NCI-H524 treated with DMSO at 0.1 percent for 48 hours (cell line): ENCODE data around the gene TXNRD2.

Experiments used
- DNase-seq: peaks from one replicate; lab custom pipeline; 2025; lab: John Stamatoyannopoulos, UW

The TXNRD2 gene

DNA sequence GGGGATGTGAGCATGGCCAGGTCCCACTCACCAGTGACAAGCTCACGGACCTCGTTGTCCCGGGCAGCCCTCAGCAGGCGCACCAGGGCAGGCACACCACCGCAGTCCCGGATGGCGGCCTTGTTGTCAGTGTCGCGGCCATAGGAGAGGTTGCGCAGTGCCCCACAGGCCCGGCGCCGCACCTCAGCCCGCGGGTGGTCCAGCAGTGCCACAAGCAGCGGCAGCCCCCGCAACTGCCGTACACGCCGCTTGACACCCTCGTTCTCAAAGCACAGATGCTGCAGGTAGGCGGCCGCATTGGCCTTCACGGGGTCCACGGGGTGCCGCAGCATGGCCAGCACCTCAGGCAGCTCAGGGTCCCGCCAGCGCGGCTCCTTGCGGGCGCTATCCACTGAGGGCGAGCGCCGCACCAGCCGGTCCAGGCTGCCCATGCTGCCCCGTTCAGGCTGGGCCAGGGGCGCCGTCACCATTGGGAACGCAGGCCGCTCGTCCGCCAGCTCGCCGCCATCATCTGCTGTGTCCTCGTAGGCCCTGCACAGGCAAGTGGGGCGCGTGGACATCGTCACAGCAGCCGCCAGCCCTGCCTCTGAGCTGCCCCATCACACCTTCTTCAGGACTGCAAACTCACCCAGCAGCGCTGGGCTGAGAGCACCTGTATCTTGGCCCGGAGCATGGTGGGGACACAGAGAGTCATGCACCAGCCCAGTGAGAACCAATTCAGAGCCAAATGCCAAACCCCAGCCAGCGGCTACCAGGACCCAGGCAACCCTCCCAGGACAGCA lies 38.3 kb upstream of the TXNRD2 start:
- DNase-seq: no peak

DNA sequence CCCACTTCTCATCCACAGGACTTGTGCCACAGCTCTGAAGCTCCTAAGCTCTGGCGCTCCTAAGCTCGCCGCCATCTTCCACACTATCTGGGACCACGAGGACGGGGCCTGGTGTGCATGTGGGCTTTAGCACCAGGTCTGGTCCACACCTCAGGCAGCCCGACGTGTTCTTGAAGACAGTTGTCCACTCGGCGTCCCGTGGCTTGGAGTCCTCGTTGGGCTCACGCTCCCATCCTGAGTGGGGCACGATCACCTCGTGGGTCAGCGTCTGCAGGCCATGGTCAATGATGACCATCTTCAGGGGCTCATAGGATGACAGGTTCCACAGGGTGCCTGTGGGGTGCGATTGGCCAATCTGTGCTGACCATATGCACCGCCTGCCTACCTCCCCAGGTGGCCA lies 37.1 kb upstream of the TXNRD2 start:
- DNase-seq: no peak

DNA sequence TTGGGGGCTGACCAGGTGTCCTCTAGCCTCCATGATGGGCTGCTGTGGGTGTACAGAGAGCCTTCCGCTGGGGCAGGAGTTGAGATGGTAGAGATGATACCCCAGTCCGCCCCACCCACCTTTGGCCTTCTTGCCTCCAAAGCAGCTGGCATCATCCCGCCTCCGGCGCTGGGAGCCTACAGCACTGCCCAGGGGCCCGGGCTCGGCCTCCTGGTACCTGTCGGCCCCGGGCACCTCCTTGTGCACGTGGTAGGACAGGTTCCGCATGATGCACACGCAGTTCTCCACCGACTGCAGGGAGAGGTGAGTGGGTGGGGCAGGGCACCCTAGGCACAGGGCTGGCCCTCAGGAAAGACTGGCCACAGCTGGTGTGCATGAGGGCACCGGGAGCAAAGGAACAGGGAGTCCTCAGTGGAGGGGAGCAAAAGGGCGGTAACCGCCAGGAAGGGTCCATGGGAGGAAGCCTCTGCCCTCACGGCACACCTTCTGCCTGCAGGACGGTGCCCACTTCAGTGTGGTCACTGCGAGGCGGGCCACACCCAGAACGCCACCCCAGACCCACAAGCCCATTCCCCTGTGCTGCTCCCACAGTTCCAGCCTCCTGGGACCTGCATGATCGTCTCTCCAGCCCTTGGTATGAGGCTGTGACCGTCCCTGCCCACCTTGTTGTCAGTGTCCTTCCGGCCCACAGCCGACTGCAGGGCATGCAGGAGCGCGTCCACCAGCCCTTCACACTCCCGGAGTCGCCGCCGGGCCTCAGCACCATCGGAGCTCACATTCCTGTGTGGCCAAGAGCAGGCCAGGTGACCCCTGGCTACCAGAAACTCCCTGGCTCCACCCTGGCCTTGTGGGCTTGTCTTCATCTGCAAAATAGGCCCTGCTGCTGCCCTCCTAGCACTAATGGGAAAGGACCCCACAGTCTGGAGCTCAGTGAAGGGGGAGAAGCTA lies 36.0 kb upstream of the TXNRD2 start:
- no peak for DNase-seq

DNA sequence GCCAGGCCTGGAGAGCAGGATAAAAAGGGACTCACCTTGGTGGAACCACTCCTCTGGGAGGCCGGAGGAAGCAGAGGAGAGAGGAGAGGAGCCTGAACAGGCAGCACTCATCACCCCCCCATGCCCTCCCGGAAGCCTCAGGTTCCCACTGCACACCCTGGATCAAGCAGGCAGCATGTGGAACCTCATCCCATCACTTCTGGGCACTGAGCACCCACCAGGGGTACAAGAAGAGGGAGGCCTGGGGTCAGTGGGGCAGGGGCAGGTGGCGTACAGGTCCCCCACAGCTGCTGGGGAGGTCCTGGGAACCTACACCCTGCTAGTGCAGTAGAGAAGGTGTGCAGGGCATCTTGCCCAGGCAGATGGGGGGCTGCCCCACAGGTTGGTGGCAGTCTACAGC lies 35.1 kb upstream of the TXNRD2 start:
- no peak for DNase-seq

DNA sequence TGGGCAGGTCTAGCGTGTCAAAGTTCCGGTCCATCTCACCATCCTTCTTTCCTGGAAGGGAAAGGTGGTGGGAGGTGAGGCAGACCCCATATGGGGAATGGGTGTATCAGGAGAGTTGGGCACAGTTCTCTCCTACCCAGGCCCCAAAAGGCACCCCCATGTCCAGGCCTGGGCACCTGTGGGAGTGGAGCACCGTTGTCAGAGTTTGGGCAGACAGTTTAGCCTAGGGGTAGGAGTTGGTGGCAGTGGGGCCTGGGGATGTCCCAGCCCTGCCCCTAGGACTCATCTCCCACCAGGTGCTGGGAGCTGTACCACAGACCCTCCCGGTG lies 34.1 kb upstream of the TXNRD2 start:
- no peak for DNase-seq

DNA sequence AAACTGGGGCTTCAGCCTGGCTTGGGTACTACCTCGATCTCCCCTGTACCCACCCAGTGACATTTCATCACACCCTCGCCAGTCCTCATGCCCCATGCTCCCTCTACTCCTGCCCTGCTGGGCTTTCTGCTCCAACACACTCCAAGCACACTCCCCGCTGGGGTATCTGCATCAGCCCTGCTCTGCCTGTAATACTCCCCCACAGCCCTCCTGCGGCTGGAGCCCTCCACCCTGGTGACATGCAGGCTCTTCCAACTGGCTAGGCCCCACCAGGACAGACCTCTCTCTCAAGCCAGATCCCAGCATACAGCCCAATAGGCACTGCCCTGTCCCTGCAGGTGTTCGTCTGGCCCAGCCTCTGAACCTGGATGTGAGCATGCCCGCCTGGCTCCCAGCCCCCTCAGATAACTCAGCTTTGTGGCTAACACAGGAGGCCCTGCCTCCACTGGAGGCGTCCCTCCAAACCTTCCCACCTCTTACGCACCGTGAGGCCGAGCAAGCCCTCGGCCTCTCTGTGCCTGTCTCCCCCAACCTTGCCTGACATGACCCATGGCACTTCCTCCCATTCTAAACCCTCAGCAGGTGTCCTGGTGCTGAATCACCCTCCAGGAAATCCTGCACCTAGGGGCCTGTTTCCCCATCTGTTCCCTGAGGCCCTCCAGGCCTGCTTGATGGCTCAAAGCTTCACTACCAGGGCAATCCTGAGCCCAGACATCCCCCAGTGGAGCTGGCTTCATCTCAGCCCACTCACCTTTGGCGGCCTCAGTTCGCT lies 33.5 kb upstream of the TXNRD2 start:
- DNase-seq: peak; percentile 59

DNA sequence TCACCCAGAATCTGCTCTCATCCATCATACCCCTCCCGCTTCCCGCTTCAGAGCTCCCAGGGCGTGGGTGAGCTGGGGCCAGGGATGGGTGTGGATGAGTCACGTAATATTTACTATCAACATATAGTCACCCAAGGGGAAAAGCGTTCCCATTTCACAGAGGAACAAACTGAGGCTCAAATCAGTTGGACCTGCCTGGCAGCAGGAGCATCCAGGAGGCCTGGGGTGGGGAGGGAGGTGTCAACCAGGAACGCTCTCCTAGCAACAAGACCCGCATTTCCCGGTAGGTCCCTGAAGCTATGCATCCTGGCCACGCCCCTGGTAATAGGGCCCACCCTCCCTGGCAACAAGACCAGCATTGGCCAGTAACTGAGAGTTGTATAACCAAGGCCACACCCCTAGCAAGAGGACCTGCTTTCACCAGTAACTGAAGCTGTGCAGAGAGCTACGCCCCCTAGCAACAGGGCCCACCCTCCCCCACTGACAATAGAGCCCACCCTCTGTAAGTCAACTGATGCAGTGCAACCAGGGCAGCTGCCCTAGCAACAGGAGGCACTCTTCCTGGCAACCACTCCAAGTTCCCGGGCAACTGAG lies 32.7 kb upstream of the TXNRD2 start:
- peak; percentile 65 for DNase-seq

DNA sequence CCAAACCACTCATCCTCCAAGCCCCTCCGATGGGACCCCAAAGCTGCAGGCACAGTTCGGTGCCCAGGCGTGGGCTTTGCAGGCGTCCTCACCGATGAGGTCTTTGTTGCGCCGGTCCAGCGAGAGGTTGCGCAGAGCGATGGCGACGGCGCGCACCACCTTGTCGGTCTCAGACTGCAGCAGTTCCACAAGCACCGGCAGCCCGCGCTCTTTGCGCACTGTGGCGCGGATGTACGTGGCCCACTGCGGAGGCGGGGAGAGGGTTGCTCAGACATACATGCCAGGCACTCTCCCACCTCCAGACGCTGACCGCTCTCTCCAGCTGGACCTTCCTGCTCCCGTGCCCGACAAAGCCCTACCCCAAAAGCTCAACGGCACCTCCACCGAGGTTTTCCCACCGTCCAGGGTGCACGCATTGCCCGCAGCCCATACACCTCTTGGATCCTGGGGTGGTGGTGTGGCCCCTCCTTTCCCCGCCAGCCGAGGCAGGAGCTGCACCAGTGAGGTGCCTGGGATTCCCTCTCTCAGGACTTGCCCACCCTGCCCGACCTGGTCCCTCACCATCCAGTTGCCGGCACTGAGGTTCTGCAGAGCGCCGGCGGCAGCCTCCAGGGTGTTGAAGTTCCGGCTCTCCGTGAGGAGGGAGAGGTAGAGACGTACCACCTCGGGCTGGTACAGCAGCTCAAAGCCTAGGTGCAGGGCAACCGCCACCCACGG lies 32.1 kb upstream of the TXNRD2 start:
- no peak for DNase-seq

DNA sequence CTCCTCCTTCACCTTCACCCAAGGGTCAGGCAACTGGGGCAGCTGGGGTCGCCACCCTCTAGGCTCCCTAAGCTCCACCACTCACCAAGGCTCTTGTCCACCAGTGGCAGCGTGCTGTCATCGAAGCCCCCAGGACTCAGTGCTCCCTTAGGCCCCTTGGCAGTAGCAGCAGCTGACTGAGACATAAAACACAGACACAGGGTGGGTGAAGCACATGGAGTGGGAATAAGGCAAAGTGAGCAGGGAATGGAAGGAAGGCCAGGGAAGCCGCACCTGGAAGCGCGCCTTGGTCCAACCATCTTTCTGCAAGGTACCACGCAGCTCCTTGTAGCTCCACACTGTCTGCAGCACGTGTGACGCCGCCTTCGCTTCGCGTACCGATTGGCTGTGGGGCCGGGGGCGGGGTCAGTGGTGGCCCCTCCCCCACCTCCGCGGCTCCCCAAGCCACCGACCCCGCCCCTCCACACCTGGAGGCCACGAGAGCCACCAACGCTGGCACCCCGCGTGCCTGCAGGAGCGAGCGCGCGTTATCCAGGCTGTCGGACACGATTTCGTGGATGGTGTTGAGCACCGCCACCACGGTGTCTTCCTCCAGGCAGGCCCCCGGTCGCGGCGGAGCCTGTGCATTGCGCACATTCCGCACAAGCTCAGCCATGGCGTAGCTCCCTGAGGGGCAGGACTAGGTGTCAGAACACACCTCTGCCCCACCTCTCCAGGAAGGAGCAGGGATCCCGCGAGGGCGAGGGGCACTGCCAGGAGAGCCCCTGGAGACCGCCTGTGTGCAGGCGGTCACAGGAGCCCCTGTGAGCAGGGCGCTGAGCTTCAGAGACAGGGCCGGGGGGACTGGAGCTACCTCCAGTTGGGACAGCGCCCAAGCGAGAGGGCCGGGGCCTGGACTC lies 31.3 kb upstream of the TXNRD2 start:
- DNase-seq: no peak

DNA sequence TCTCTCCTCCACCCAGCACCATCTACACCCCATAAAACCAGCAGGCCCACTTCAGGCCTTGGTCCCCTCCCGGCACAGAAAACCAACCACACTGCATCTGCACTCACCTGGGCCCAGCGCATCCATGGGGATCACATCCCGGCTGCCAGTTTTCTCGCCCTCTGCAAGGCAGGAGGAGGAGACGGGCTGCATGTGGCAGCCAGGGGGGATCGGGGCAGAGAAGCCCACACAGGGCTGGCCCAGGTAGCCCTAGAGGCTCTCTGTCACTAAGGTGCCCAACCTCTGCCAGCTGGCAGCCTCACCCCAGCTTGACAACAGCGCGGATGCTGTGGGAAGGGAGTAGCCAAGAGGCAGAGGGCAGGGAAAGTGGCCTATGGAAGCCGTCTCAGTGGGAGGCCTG lies 30.6 kb upstream of the TXNRD2 start:
- DNase-seq: no peak

DNA sequence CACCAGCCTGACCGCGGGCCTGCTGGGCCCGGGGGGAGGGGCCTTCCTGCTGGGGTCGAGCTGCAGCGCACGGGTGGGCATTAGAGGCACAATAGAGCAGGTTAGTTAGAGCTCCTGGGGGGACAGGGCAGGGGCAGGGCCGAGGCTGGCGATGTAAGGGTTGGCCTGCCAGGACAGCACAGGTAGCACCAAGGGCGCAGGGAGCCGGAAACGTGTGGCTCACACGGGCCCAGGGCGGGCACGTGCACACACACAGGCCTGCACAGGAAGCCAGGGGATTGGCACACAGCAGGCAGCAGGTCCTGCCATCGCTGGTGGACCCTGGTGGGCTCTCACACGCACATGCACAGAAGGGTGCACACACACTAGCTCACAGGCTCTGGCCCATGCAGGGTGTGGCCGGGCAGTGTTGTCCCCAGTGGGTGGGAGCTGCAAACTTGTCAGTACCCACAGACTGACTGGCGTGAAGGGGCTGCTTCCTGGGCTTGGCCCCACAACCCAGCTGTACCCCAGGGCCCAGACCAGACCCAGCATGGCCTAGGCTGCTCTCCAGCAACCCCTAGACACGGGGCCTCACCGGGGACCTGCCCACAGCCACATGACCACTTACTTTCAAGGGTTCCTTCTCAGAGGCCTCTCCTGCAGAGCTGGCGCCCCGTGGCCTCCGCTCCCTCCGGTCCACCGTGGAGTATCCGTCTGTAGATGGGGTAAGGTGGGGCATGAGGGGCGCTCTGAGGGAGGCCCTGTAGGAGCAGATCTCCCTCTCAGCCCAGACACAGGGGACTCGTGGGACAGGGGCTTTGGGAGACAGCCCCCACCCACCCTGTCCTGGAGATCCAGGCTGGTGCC lies 29.9 kb upstream of the TXNRD2 start:
- DNase-seq: no peak

DNA sequence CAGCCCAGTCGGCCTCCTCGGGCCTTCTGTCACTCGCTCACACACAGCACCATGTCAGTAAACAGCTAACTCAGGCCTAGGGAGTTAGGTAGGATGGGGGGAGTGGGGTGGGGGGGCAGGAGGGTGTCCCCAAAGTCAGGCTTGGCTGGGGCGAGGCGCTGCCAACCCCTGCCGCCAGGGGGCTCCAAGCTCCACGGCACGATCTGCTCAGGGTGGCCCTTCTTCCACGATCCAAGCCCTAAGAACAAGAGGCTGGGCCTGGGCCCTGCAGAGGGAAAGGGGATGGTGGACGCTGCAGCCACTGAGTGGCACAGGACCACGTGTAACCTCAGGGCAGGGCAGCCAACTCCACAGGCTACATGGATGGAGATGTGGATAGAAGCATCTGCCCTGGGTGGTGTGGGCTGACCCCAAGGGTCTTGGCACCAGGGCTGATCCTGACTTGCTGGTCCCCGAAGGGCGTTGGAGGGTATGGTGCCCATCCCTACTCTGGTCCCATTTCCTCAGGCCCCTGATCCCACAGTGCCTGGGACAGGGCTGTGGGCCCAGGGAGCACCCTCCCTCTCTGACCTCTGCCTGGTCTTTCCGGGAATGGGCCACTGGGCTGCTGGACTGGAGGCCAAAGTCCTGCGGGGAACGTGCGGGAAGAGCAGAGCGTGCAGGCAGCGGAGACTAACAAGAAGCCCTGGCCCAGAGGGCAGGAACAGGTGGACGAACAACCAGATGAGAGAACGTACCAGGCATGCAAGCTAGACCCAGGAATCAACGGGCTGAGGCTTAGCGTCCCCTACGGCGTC lies 29.1 kb upstream of the TXNRD2 start:
- DNase-seq: no peak

DNA sequence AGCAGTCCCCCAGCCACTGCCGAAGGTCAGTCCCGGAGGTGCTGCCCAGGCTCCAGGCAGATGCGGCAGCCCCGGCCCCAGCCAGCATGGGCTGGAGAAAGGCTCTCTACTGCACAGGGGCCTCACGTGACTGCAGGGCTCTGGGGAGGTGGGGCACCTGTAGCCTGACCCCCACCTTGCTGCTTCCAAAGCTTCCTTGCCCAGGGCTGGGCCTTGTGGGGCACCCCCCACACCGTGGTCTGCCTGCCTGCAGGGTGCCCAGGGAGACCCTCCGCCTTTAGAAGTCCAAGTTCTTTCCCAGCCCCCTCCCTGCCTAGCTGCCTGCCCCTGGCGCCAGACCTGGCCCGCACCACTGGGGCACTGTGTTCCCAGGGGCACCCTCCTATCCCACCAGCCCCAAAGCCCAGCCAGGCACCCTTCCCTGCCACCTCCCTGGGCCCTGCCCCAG lies 28.4 kb upstream of the TXNRD2 start:
- no peak for DNase-seq

DNA sequence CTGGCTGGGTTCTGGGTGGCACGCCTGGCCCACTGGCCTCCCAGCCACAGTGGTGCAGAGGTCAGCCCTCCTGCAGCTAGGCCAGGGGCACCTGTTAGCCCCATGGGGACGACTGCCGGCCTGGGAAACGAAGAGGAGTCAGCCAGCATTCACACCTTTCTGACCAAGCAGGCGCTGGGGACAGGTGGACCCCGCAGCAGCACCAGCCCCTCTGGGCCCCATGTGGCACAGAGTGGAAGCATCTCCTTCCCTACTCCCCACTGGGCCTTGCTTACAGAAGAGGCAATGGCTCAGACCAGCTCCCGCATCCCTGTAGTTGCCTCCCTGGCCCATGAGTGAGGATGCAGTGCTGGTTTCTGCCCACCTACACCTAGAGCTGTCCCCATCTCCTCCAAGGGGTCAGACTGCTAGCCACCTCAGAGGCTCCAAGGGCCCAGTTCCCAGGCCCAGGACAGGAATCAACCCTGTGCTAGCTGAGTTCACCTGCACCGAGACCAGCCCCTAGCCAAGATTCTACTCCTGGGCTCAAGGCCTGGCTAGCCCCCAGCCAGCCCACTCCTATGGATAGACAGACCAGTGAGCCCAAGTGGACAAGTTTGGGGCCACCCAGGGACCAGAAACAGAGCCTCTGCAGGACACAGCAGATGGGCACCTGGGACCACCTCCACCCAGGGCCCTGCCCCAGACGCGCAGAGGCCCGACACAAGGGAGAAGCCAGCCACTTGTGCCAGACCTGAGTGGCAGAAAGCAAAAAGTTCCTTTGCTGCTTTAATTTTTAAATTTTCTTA lies 27.7 kb upstream of the TXNRD2 start:
- DNase-seq: no peak

DNA sequence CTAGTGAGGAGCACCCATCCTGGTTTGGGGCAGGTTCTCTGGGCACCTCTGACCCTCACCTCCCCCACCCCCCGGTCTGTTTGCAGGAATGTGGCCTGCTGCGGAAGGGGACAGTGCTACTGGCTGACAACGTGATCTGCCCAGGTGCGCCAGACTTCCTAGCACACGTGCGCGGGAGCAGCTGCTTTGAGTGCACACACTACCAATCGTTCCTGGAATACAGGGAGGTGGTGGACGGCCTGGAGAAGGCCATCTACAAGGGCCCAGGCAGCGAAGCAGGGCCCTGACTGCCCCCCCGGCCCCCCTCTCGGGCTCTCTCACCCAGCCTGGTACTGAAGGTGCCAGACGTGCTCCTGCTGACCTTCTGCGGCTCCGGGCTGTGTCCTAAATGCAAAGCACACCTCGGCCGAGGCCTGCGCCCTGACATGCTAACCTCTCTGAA lies 26.9 kb upstream of the TXNRD2 start:
- no peak for DNase-seq

DNA sequence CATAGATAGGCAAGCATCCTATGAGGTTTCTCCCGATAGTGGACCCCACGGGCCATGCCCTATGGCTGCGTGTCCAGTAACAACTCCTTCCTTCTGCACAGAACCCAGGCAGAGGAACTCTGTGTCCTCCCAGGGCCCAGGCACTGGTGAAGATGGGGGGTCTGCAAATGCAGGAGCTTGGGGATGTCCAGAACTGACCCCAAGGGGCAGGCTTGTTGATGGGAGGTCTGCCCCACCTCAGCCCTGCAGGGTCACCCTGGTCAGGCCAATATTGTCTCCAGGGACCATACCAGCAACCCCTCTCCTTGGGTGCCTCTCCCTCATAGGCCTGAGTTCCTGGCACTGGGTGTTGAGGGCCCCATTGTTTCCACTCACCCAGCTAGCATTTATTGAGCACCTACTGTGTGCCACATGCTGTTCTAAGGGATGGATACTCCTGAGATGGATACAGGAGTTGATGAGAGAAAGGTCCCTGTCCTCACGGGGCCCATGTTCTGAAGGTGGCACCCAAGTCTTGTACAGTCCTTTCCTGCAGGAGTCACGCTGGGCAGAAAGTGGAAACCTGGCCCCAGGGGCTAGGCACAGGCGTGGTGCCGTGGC lies 26.3 kb upstream of the TXNRD2 start:
- DNase-seq: no peak
